ENCODE data around the gene LAMB3. TPM values are rescaled to one million over a fixed set of nuclear protein-coding genes. Genes with fewer than 3 reads are reported as not detected.

The LAMB3 gene
- total RNA-seq, 1 experiment from 2014 or later: 0.28 TPM

DNA sequence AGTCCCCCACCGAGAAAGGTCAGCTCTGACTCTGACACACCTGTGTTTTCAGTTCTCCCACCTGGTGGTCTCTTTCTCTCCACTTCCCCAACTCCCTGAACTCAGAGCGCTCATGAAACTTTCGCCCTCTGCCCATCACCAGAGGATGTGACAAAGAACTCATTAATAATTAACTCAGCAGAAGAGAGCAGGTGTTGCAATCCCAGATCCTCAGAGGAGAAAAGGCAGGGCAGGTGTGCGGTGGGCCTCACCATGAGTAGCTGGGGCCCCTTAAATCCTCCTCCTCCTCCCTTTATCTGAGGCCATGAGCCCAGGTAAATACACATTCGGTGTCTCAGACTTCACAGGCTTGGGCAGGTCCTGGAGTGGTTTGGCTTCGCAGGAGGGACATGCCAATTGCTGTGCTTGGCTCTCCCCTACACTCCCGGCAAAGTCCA lies 1.7 kb upstream of the LAMB3 start:
- Mint-ChIP-seq H3K4me1 (peaks cover 25 to 32% of the 10 kb centered on the region in 2 experiments), H3K4me3 (no peak overlapping the region), H3K36me3 (ENCODE audit: insufficient read depth in 1 of 3, low read depth in 3 of 3) (no peaks in the 10 kb centered on the region), H3K27me3 (ENCODE audit: low read depth) (peaks cover 5% of the 10 kb centered on the region), H3K27ac (no peak overlapping the region; a peak in 1 of 7 replicates), H3K9me3 (no peaks in the 10 kb centered on the region)
- H3K27me3 ChIP-seq (ENCODE audit: insufficient read depth, low read length): no peaks in the 10 kb centered on the region
- H2BK120ac ChIP-seq (ENCODE audit: low read depth, low read length, poor library complexity, severe bottlenecking): no peak overlapping the region
- H3T11ph ChIP-seq (ENCODE audit: low read length): no peak overlapping the region
- H3K18ac ChIP-seq (ENCODE audit: insufficient read length, low read depth, low read length): no peak overlapping the region
- DNase-seq: no peak
- no CpG with 5 or more reads among the region's 7 CpGs for WGBS (ENCODE audit: extremely low coverage, insufficient read length, low lambda C conversion rate)
- H3K56ac ChIP-seq (ENCODE audit: insufficient read length, low read depth, low read length): no peak overlapping the region
- H3K79me2 ChIP-seq (ENCODE audit: insufficient read depth, low read length): no peaks in the 10 kb centered on the region
- H2AFZ ChIP-seq (ENCODE audit: low read length): no peak overlapping the region
- H3K9me3 ChIP-seq (ENCODE audit: control insufficient read depth, low read depth, low read length): no peaks in the 10 kb centered on the region
- no peak overlapping the region for H4K5ac ChIP-seq (ENCODE audit: insufficient read length, low read depth, low read length)
- no peak overlapping the region for H2AK5ac ChIP-seq (ENCODE audit: insufficient read length, low read length)
- no peaks in the 10 kb centered on the region for H3K79me1 ChIP-seq (ENCODE audit: insufficient read depth, low read depth, low read length, poor library complexity, severe bottlenecking)
- no peak overlapping the region for H3K14ac ChIP-seq (ENCODE audit: insufficient read depth, low read length)
- H3K4ac ChIP-seq (ENCODE audit: low read depth, low read length): no peak overlapping the region
- H3K9ac ChIP-seq (ENCODE audit: extremely low read depth, insufficient read length, low read length): no peak overlapping the region
- TF ChIP-seq, protein P1, sequence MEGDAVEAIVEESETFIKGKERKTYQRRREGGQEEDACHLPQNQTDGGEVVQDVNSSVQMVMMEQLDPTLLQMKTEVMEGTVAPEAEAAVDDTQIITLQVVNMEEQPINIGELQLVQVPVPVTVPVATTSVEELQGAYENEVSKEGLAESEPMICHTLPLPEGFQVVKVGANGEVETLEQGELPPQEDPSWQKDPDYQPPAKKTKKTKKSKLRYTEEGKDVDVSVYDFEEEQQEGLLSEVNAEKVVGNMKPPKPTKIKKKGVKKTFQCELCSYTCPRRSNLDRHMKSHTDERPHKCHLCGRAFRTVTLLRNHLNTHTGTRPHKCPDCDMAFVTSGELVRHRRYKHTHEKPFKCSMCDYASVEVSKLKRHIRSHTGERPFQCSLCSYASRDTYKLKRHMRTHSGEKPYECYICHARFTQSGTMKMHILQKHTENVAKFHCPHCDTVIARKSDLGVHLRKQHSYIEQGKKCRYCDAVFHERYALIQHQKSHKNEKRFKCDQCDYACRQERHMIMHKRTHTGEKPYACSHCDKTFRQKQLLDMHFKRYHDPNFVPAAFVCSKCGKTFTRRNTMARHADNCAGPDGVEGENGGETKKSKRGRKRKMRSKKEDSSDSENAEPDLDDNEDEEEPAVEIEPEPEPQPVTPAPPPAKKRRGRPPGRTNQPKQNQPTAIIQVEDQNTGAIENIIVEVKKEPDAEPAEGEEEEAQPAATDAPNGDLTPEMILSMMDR (conservative IDR thresholded peaks at IDR 0.05): no peak
- no peaks in the 10 kb centered on the region for H4K20me1 ChIP-seq (ENCODE audit: control insufficient read depth, insufficient read depth, insufficient read length)
- H2BK5ac ChIP-seq (ENCODE audit: insufficient read length, low read length): no peak overlapping the region
- no peak overlapping the region for H3K23ac ChIP-seq (ENCODE audit: insufficient read length, low read depth, low read length)
- no peak overlapping the region for H2BK12ac ChIP-seq (ENCODE audit: insufficient read length, low read depth, low read length)
- H3K27ac ChIP-seq (ENCODE audit: insufficient read length, low read depth, low read length): no peak overlapping the region
- H3K23me2 ChIP-seq (ENCODE audit: insufficient read length, low read depth, low read length, poor library complexity, severe bottlenecking): no peaks in the 10 kb centered on the region
- no peak overlapping the region for H2BK15ac ChIP-seq (ENCODE audit: low read depth, low read length)
- no peaks in the 10 kb centered on the region for H3K4me1 ChIP-seq (ENCODE audit: insufficient read depth, low read length)
- no peak overlapping the region for H2BK20ac ChIP-seq (ENCODE audit: low read depth, low read length, poor library complexity, severe bottlenecking)
- H3K4me2 ChIP-seq (ENCODE audit: insufficient read depth, insufficient read length, low read length): no peak overlapping the region
- no peak overlapping the region for H4K8ac ChIP-seq (replicated peaks; ENCODE audit: insufficient read length, low read depth, low read length)
- no peak overlapping the region for H4K91ac ChIP-seq (ENCODE audit: insufficient read length, low read depth, low read length)
